Measurements from ENCODE around the gene SAMD10.
"Not testable (repeated sequence)": the region's sequence is repeated elsewhere in the genome, so short reads cannot be mapped to it uniquely, and the experiment has no call there.

The SAMD10 gene

DNA sequence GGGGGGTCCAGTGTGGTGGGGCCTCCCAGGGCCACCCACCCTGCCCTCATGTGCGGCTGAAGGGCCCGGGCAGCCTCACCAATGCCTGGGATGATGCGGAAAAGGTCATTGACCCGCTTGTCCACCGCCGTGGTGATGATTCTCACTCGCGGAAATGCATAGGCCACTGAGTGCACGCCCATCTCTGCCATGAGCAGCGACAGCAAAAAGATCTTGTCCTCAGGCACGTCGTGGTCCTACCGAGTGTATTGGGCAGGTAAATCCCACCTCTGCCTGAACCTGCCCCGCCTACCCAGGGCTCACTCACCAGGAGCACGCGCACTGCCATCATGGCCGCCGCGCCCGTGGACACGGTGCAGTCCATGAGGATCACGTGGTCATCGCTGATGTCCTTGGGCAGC, 39.4 kb downstream of the SAMD10 start:
- H3K4me3 ChIP-seq (ENCODE audit: low read length), result no peak overlapping the region
- no peak for TF ChIP-seq ZNF274 (IDR thresholded peaks at IDR 0.05; ENCODE audit: low read depth, low read length)

DNA sequence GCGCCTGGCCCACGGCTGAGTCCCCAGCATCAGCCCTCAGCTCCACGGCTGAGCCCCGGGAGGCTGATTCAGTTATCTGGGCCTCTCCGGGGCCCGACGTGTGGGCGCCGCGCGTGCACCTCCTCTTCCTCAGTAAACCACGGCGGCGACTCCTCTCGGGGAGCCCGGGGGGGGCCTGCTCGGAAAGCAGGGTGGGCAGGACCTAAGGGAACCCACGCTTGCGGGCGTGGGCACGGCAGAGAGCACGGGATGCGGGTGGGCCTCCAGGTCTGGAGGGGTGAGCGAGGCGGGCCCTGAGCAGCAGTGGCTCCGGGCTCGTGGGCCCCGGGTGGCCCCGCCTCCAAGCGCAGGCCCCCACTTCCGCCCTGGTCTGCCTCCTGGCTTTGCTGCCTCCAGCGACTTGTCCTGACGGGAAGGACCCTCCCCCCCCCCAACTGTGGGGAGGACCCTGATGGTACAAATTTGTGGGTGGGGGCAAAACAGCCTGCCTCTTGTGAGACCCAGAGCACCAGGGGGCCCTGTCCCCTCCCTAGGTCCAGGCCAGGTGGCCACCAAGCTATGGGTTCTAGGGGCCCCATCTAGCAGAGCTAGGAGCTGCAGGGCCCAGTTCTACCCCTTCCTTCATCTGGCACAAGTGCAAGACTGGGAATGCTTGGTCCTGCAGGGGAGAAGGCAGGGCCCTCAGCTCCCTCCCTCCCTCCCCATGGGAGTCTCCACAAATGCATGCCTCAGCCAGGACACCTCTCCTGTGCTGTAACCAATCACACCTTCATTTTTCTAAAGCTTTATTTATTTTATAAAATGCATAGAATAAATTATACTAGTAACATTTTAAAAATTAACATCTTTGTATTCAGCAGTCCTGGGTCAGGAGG, 40.1 kb downstream of the SAMD10 start:
- no peak overlapping the region for H3K4me3 ChIP-seq (ENCODE audit: low read length)
- no peak for TF ChIP-seq ZNF274 (IDR thresholded peaks at IDR 0.05; ENCODE audit: low read depth, low read length)

- no peak for TF ChIP-seq ZNF274 (IDR thresholded peaks at IDR 0.05; ENCODE audit: low read depth, low read length)
- H3K4me3 ChIP-seq (ENCODE audit: low read length), result no peak overlapping the region
These were observed 41.8 kb downstream of the SAMD10 start for GRCh38 chr20:63937596-63937995.

DNA sequence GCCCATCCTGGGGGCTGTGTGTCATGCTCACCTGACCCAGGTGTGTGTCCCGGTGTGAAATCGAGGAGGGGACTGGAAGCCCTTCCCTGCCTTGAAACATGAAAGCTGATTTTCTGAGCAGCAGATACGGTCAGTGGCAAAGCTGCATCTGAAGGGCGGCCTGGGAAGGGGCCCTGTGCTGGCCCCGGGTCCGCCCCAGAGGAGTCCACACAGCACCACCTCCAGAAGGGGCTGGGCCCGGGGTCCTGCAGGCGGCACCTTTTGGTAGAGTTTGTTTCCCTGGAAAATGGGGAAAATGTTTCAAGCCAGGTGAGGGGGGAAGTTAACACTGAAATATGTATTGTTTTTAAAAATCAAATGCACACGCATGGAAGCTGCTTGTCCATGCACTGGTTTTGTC, 44.0 kb downstream of the SAMD10 start:
- no peak overlapping the region for H3K4me3 ChIP-seq (ENCODE audit: low read length)
- no peak for TF ChIP-seq ZNF274 (IDR thresholded peaks at IDR 0.05; ENCODE audit: low read depth, low read length)

GRCh38 chr20:63934271-63935068, 45.0 kb downstream of the SAMD10 start:
- no peak for TF ChIP-seq ZNF274 (IDR thresholded peaks at IDR 0.05; ENCODE audit: low read depth, low read length)
- no peak overlapping the region for H3K4me3 ChIP-seq (ENCODE audit: low read length)

DNA sequence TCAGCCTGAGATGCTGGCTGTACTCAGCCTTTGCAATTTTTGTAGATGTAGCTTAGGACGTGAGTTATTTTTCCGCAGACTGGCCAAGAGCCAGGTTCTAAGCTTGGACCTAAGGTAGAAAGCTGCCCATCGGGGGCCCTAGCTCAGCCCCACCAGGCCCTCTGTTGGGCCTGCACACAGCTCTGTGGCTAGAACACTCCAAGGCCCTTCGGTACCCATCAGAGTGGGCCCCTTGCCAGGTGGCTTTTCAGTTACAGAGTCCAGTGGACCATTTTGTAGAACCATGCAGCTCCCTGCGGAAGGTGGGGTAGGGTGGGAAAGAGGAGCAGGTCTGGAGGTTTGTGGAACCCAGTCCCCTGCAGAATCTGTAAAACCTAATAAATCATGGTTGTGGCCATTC, 45.8 kb downstream of the SAMD10 start:
- no peak for TF ChIP-seq ZNF274 (IDR thresholded peaks at IDR 0.05; ENCODE audit: low read depth, low read length)

DNA sequence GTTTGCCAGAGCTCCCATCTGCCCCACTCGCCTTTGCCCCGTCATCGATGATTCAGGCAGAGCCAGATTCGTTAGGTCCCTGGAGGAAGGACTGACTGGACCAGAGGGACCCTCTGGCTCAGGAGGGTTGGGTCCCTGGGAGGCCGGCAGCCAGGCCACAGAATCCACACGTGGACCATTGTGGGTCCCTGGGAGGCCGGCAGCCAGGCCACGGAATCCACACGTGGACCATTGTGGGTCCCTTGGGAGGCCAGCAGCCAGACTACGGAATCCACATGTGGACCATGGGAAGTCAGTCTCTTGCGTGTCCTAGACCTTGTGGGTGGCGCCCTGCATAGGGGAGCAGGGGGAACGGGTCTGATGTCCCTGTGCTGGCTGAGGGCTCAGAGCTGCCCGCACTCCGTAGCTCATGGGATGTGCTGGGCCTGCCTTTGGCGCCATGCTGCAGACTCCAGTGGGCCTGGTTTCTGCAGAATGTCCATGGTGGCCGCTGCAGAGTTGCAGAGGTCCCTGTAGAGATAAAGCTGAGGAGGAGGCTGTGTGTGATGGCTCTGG, 46.8 kb downstream of the SAMD10 start:
- no peak overlapping the region for H3K4me3 ChIP-seq (ENCODE audit: low read length)
- TF ChIP-seq ZNF274 (IDR thresholded peaks at IDR 0.05; ENCODE audit: low read depth, low read length), result no peak

More for the DNA sequence above, 45.8 kb downstream of the SAMD10 start:
- H3K4me3 ChIP-seq (ENCODE audit: low read length), result no peak overlapping the region

DNA sequence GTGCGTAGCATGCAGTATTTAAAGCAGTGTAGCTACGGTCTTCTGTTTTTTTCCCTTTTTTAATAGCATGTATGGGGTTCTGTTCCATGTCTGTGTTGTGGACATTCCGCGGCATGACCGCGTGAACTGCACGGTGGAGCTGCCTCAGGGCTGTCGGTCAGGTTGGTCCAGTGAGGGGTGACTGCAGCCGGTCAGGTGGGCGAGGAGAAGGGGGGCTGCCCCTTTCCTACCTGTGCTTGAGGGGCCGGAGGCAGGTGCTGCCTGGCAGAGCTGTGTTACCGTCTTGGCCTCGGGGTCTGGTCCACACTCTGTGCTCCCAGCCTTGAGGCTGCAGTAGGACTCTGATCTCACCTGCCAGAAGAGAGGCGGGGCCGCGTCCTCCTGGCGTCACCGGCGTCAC, 47.7 kb downstream of the SAMD10 start:
- no peak overlapping the region for H3K4me3 ChIP-seq (ENCODE audit: low read length)
- TF ChIP-seq ZNF274 (IDR thresholded peaks at IDR 0.05; ENCODE audit: low read depth, low read length), result no peak

GRCh38 chr20:63930971-63931553, 48.4 kb downstream of the SAMD10 start:
- no peak for TF ChIP-seq ZNF274 (IDR thresholded peaks at IDR 0.05; ENCODE audit: low read depth, low read length)
- H3K4me3 ChIP-seq (ENCODE audit: low read length), result no peak overlapping the region

DNA sequence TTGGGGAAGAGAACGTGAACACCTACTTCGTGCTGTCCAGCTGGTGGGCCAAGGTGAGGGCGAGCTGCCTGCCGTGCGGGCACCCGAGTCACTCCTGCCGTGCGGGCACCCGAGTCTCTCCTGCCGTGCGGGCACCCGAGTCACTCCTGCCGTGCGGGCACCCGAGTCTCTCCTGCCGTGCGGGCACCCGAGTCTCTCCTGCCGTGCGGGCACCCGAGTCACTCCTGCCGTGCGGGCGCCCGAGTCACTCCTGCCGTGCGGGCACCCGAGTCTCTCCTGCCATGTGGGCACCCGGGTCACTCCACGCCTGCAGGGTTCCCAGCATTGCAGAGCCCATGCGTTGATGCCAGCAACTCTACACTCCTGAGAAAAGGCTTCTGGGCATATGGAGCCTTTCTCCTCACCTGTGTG, 50.0 kb downstream of the SAMD10 start:
- H3K4me3 ChIP-seq (ENCODE audit: low read length), result not testable (repeated sequence)

- no peak overlapping the region for H3K4me3 ChIP-seq (ENCODE audit: low read length)
- no peak for TF ChIP-seq ZNF274 (IDR thresholded peaks at IDR 0.05; ENCODE audit: low read depth, low read length)
These were observed 50.4 kb downstream of the SAMD10 start for GRCh38 chr20:63929071-63929470.

GRCh38 chr20:63926298-63926697, 53.1 kb downstream of the SAMD10 start:
- H3K4me3 ChIP-seq (ENCODE audit: low read length), result no peak overlapping the region
- TF ChIP-seq ZNF274 (IDR thresholded peaks at IDR 0.05; ENCODE audit: low read depth, low read length), result no peak

DNA sequence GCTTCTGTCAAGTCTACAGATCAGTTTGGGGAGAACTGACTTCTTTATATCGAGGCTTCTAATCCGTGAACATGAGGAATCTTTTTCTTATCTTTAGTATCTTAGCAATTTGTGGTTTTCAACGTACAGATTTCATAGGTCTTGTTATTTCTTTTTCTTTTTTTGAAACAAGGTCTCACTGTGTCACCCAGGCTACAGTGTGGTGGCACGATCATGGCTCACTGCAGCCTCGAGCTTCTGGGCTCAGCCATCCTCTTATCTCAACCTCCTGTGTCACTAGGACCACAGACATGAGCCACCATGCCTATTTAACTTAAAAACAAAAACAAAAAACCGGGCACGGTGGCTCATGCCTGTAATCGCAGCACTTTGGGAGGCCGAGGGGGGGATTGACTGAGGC, 55.2 kb downstream of the SAMD10 start:
- no peak overlapping the region for H3K4me3 ChIP-seq (ENCODE audit: low read length)
- TF ChIP-seq ZNF274 (IDR thresholded peaks at IDR 0.05; ENCODE audit: low read depth, low read length), result no peak
